Measurements from ENCODE around the gene MLC1.
"Not testable (repeated sequence)": the region's sequence is repeated elsewhere in the genome, so short reads cannot be mapped to it uniquely, and the experiment has no call there.

Gene MLC1

DNA sequence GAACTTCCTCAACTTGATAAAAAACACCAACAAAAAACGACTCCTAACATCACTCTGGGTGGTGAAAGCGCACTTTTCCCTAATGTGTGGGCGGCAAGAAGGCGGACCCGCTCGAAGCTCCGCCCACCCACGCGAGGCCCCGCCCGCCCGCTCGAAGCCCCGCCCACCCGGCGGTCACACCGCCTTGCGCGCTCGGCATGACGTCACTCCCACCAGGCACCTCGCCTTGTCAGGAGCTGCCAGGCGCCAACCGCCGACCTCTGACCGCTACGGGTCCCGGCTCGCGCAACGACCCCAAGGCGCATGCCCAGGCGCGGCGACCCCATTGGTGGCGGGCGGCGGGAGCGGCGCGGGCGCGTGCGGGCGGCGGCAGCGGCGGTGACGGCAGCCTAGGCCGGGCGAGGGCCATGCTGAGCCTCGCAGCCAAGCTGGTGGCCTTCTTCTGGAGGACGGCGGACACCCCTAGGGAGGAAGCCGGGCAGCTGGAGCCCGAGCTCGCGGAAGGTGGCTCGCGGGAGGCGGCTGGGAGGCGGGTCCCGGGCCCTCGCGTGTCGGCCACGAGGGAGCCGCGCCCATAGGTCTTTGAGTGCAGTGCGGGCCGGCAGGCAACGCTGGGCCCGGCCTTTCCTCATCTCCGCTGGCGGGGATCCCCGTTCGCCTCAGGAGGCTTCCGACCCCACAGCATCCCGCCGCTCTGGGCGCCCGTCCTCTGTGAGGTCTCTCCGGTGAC, 4.6 kb upstream of the MLC1 start, which contains the start of gene MOV10L1:
MOV10L1 (plus strand) TSS at position 325 of the 730 bp plus-strand sequence; CDS start at position 408, 83 bp downstream.
- H3K4me3 ChIP-seq (ENCODE audit: low read depth, low read length), result no peak within 1 kb of the TSS
- TF ChIP-seq, protein P1, sequence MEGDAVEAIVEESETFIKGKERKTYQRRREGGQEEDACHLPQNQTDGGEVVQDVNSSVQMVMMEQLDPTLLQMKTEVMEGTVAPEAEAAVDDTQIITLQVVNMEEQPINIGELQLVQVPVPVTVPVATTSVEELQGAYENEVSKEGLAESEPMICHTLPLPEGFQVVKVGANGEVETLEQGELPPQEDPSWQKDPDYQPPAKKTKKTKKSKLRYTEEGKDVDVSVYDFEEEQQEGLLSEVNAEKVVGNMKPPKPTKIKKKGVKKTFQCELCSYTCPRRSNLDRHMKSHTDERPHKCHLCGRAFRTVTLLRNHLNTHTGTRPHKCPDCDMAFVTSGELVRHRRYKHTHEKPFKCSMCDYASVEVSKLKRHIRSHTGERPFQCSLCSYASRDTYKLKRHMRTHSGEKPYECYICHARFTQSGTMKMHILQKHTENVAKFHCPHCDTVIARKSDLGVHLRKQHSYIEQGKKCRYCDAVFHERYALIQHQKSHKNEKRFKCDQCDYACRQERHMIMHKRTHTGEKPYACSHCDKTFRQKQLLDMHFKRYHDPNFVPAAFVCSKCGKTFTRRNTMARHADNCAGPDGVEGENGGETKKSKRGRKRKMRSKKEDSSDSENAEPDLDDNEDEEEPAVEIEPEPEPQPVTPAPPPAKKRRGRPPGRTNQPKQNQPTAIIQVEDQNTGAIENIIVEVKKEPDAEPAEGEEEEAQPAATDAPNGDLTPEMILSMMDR (IDR thresholded peaks at IDR 0.05; ENCODE audit: insufficient read depth, low read depth, low read length, missing control alignments), result no peak
- DNase-seq (ENCODE audit: low read depth), result no peak

DNA sequence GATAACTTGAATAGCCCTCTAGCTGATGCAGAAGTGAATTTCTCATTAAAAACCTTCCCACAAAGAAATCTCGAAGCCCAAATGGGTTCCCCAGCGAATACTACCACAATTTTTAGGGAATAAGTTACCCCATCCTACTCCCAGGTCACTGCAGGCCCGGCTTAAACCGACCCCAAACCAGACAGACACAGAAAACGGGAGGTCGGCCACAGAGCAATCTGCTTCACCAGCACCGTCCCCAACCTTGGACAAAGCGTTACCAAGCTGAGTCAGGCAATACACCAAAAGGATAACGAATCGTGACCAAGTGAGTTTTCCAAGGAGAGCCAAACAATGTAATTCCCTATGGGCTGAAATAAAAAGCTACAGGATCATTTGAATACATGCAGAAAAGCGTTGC, 4.0 kb upstream of the MLC1 start:
- DNase-seq (ENCODE audit: low read depth), result no peak
- TF ChIP-seq, protein P1 (IDR thresholded peaks at IDR 0.05; ENCODE audit: insufficient read depth, low read depth, low read length, missing control alignments), result no peak

DNA sequence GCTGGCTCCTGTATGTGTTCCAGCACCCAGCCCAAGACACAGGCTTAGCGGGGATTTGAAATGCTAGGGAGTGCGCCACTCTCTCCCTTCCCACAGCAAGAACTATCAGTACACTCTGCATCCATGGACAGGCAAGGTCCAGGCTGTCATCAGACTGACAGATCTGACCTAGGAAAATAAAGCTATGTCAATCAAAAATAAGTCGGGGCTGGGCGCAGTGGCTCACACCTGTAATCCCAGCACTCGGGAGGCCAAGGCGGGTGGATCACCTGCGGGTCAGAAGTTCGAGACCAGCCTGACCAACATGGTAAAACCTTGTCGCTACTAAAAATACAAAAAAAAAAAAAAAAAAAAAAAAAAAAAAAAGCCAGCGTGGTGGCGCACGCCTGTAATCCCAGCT, 2.9 kb upstream of the MLC1 start:
- TF ChIP-seq, protein P1 (IDR thresholded peaks at IDR 0.05; ENCODE audit: insufficient read depth, low read depth, low read length, missing control alignments), result no peak
- no peak for DNase-seq (ENCODE audit: low read depth)
- no peak overlapping the region for H3K4me3 ChIP-seq (ENCODE audit: low read depth, low read length)

More for the DNA sequence above, 4.0 kb upstream of the MLC1 start:
- no peak overlapping the region for H3K4me3 ChIP-seq (ENCODE audit: low read depth, low read length)

DNA sequence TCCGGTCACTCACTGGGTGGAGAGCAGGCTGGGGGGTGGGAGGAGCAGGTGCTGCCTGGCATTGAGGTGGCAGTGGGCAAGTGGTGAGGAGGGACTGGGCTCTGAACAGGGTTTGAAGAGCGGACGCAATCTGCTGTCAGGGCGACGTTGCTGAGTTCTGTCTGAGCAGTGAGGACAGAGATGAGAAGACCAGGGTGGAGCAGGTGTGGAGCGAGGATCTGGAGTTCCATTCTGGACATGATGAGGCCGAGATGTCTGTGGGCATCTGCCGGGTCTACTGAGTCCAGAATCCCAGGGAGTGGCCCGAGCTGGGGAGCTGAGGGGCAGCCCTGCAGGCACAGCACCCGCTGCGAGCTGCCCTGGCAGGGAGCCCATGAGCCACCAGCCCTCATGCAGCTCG, 2.4 kb upstream of the MLC1 start:
- no peak overlapping the region for H3K4me3 ChIP-seq (ENCODE audit: low read depth, low read length)
- TF ChIP-seq, protein P1 (IDR thresholded peaks at IDR 0.05; ENCODE audit: insufficient read depth, low read depth, low read length, missing control alignments), result no peak
- DNase-seq (ENCODE audit: low read depth), result no peak

DNA sequence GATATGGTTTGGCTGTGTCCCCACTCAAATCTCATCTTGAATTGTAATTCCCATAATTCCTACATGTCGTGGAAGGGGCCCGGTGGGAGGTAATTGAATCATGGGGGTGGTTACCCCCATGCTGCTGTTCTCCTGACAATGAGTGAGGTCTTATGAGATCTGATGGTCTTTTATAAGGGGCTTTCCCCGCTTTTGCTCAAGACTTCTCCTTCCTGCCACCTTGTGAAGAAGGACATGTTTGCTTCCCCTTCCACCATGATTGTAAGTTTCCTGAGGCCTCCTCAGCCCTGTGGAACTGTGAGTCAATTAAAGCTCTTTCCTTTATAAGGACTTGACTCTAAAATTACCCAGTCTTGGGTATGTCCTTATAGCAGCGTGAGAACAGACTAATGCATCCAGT, 1.7 kb upstream of the MLC1 start:
- DNase-seq (ENCODE audit: low read depth), result not testable (repeated sequence)

DNA sequence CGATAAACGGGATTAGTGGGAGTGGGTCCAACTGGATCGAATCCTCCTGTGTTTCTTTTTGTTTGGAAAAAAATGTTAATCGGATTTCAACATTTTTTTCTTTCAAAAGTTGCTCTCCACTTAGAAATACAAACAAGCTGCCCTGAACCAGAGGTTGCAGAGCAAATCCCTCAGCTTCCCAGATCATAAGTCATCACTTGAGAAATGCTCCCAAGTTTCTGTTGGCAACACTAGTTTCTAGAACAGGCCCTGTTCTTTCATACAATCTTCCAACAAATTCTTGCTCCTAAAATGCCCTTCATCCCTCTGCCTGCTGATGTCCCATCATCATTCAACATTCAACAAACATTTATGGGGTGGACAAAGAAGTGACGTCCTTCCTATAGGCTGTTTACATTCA, 1.3 kb upstream of the MLC1 start:
- no peak overlapping the region for H3K4me3 ChIP-seq (ENCODE audit: low read depth, low read length)
- no peak for DNase-seq (ENCODE audit: low read depth)
- TF ChIP-seq, protein P1 (IDR thresholded peaks at IDR 0.05; ENCODE audit: insufficient read depth, low read depth, low read length, missing control alignments), result no peak

More for the DNA sequence above, 1.7 kb upstream of the MLC1 start:
- H3K4me3 ChIP-seq (ENCODE audit: low read depth, low read length), result not testable (repeated sequence)

DNA sequence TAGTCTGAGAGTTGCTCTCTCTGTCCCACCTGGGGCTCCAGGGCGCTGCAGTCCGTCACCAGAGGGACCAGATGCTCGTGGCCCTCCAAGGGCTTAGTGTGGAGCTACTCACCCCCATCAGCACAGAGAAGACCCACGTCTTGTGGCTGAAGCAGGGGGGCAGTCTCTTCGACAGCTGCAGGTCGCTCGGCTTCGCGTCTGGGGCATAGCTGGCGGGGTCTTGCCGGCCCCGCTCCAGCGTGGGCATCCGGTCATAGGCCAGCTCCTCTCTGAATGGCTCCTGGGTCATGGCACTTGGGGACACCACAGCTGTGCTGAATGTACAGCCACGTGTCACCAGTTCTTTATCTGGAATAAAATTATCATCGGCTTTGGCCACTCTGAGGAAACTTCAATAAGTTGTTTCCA, 608 bp downstream of the MLC1 start:
- TF ChIP-seq, protein P1 (IDR thresholded peaks at IDR 0.05; ENCODE audit: insufficient read depth, low read depth, low read length, missing control alignments), result no peak

More for the DNA sequence above, 608 bp downstream of the MLC1 start:
- no peak overlapping the region for H3K4me3 ChIP-seq (ENCODE audit: low read depth, low read length)
- DNase-seq (ENCODE audit: low read depth), result no peak
